ENCODE measurements around the gene DHRSX.

GRCh38 chrX:2501559-2502102, 855 bp upstream of the DHRSX start:
- no peak for TF ChIP-seq CTCF (IDR thresholded peaks at IDR 0.05)
- TF ChIP-seq POLR2A (IDR thresholded peaks at IDR 0.05) = no peak
